Measurements from ENCODE around the gene MOB1A.

Gene MOB1A

DNA sequence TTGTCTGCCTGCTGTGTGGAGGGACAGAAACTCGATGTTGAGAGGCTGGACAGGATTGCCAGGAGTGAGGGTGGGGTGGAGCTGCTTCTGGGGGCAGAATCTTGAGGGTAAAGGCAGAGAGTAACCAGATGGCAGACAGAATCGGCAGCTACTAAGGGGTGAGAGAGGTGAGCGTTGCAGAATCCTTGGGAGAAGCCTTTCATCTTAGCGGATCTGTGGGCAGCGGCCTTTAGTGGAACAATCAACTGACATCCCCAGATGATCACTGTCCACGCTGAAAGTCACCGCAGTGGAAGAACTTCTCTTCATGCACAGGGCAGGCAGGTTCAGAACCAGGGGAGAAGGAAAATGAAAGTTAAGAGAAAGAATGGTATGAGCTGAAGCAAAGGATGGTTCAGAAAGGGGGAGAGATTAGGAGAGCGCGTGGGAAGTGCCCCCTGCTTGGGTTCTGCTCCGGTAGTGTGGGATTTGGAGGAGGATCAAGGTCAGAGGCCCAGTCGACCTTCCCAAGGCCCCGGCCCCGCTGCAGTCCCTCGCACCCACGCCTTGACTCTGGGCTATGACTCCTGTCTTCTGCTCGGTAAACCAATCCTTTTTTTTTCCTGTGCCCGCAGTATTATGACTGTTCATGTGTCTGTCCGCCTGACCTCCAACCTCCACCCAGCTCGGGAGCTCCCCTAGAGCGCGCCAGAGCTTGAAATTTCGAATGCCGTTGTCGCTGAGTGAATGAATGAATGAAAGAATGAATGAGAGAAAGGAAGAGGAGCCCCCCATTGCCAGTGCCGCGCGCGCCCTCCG is 31.6 kb downstream of the MOB1A start:
- peak overlapping the region; percentile 78 for H3K9ac ChIP-seq (ENCODE audit: low read length)
- H3K4me1 ChIP-seq (ENCODE audit: low read length) = peaks cover 14% of the 10 kb centered on the region
- TF ChIP-seq, protein P1, sequence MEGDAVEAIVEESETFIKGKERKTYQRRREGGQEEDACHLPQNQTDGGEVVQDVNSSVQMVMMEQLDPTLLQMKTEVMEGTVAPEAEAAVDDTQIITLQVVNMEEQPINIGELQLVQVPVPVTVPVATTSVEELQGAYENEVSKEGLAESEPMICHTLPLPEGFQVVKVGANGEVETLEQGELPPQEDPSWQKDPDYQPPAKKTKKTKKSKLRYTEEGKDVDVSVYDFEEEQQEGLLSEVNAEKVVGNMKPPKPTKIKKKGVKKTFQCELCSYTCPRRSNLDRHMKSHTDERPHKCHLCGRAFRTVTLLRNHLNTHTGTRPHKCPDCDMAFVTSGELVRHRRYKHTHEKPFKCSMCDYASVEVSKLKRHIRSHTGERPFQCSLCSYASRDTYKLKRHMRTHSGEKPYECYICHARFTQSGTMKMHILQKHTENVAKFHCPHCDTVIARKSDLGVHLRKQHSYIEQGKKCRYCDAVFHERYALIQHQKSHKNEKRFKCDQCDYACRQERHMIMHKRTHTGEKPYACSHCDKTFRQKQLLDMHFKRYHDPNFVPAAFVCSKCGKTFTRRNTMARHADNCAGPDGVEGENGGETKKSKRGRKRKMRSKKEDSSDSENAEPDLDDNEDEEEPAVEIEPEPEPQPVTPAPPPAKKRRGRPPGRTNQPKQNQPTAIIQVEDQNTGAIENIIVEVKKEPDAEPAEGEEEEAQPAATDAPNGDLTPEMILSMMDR (IDR thresholded peaks at IDR 0.05; ENCODE audit: low read depth, low read length) = no peak
- TF ChIP-seq EZH2phosphoT487 (IDR thresholded peaks at IDR 0.05; ENCODE audit: low read depth) = no peak
- H3K27ac ChIP-seq (ENCODE audit: low read length) = peak overlapping the region; percentile 6
- H3K79me2 ChIP-seq (ENCODE audit: low read length) = peaks cover 16% of the 10 kb centered on the region
- no peaks in the 10 kb centered on the region for H3K27me3 ChIP-seq (ENCODE audit: low read depth, low read length)
- H4K20me1 ChIP-seq (ENCODE audit: insufficient read depth, low read length) = peaks cover 3% of the 10 kb centered on the region; the same call in 1 of the 2 replicates
- H2AFZ ChIP-seq (ENCODE audit: low read depth, low read length) = peak overlapping the region; percentile 87
- peaks cover 15% of the 10 kb centered on the region for H3K36me3 ChIP-seq (replicated peaks; ENCODE audit: low read depth, low read length)
- peak overlapping the region; percentile 74 for H3K4me2 ChIP-seq (ENCODE audit: low read length)
- H3K9me3 ChIP-seq (ENCODE audit: insufficient read depth, low read length) = no peaks in the 10 kb centered on the region
- H3K4me3 ChIP-seq (ENCODE audit: low read length) = peak overlapping the region; percentile 94

DNA sequence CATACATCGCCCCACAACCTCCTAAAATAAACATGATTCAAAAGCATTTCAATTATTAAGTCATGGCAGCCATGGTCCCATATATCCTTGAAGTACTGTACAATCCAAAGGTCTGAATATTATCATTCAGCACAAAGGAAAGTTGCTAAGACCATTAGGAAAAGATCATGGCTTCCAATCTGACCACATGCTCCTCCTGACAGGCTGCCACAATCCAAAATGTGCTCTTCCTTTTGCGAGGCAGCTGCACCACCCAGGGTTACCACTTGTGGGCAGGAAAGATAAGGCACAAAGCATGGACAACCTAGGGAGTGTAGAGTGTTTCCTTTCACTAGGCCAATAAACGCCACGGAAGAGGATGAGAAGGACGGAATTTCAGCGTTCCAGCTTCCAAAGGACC is 36.3 kb downstream of the MOB1A start:
- Histone ChIP-seq H3K4me1 (ENCODE audit: low read length) (peaks cover 6% of the 10 kb centered on the region), H3K27me3 (ENCODE audit: low read depth, low read length) (no peaks in the 10 kb centered on the region), H2AFZ (ENCODE audit: low read depth, low read length) (no peak overlapping the region), H3K9ac (ENCODE audit: low read length) (no peak overlapping the region), H3K36me3 (replicated peaks; ENCODE audit: low read depth, low read length) (no peaks in the 10 kb centered on the region), H3K9me3 (ENCODE audit: insufficient read depth, low read length) (no peaks in the 10 kb centered on the region), H4K20me1 (ENCODE audit: insufficient read depth, low read length) (no peaks in the 10 kb centered on the region), H3K27ac (ENCODE audit: low read length) (no peak overlapping the region), H3K4me3 (ENCODE audit: low read length) (no peak overlapping the region), H3K4me2 (ENCODE audit: low read length) (no peak overlapping the region), H3K79me2 (ENCODE audit: low read length) (peaks cover 13% of the 10 kb centered on the region)
- TF ChIP-seq EZH2phosphoT487 (IDR thresholded peaks at IDR 0.05; ENCODE audit: low read depth) = no peak
- TF ChIP-seq, protein P1 (IDR thresholded peaks at IDR 0.05; ENCODE audit: low read depth, low read length) = peak; percentile 41

DNA sequence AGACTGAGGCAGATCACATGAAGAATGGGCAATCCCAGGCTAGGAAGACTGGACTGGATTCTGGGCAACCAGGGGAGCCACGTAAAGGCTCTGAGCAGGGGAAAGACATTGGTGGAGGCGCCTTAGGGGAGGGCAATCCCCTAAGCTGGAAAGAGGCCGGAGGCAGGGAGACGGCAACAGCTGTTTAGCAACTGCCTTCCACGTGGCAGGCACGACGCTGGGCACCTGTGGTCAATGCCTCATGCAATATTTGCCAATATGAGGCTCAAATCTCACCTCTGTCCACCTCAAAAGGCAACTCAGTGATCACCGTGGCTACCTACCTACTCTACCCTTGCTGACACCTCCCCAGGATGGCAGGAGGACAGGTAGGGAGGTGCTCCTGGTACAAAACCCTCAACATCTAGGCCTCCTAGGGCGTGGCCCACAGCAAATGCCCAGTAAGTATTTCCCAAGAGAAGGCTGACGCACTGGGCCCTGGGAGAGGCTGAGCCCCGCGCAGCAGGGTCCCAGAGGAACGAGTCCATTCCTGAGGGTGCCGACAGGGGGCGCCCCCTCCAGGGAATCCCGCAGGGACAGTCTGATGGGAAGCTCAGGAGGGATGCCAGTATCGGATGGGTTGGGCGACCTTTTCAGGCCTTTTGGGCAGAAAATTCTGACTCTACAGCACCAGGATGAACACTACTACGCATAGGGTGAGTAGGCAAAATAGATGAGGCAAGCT is 39.9 kb downstream of the MOB1A start:
- Histone ChIP-seq H3K27ac (ENCODE audit: low read length) (no peak overlapping the region), H4K20me1 (ENCODE audit: insufficient read depth, low read length) (no peaks in the 10 kb centered on the region), H2AFZ (ENCODE audit: low read depth, low read length) (no peak overlapping the region), H3K36me3 (replicated peaks; ENCODE audit: low read depth, low read length) (no peaks in the 10 kb centered on the region), H3K27me3 (ENCODE audit: low read depth, low read length) (no peaks in the 10 kb centered on the region), H3K79me2 (ENCODE audit: low read length) (no peaks in the 10 kb centered on the region), H3K4me3 (ENCODE audit: low read length) (no peak overlapping the region), H3K4me1 (ENCODE audit: low read length) (no peaks in the 10 kb centered on the region), H3K9me3 (ENCODE audit: insufficient read depth, low read length) (no peaks in the 10 kb centered on the region), H3K4me2 (ENCODE audit: low read length) (no peak overlapping the region), H3K9ac (ENCODE audit: low read length) (no peak overlapping the region)
- no peak for TF ChIP-seq EZH2phosphoT487 (IDR thresholded peaks at IDR 0.05; ENCODE audit: low read depth)
- TF ChIP-seq, protein P1 (IDR thresholded peaks at IDR 0.05; ENCODE audit: low read depth, low read length) = 0 out of 2 replicates have a peak, but pooled peaks have one; percentile 17

All from OCI-LY3 (cell line).